Skeletal muscle cell (primary cell): ENCODE measurements around the gene DUSP22.

Source experiments
- DNase-seq: peaks from one replicate; pipeline ENCODE4 v3.0.0-alpha.2; 2010; ENCODE audit warnings: low read depth
- H3K4me3 ChIP-seq: 2 replicates; pipeline ENCODE4 v1.5.1; 2011; ENCODE audit warnings: low read depth, mild to moderate bottlenecking, control low read depth, low read length, moderate library complexity

DUSP22 gene

DNA sequence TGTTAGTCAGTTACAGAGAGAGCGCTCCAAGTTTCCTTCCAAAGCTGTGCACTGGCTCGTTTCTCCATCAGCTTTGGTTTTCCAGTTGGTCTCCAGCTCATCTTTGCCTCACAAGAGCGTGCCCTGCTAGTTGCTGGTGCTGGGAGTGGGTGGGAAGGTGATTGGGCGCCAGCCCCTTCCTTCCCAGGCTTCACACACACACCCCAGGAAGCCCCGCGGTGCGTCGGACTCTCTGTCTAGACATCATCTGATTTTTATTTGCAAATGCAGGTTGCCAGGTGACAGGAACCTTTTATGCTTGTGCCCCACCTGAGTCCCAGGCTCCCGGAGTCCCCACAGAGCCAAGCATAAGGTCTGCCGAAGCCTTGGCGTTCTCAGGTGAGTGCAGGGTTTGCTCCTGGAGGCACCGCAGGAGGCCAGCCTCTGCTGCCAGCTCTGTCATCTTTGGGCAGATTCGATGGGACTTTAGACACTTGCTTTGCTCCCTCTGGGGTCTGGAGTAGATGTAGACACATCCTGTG, 106.3 kb downstream of the DUSP22 start:
- DNase-seq = no peak
- H3K4me3 ChIP-seq = no peak overlapping the region

DNA sequence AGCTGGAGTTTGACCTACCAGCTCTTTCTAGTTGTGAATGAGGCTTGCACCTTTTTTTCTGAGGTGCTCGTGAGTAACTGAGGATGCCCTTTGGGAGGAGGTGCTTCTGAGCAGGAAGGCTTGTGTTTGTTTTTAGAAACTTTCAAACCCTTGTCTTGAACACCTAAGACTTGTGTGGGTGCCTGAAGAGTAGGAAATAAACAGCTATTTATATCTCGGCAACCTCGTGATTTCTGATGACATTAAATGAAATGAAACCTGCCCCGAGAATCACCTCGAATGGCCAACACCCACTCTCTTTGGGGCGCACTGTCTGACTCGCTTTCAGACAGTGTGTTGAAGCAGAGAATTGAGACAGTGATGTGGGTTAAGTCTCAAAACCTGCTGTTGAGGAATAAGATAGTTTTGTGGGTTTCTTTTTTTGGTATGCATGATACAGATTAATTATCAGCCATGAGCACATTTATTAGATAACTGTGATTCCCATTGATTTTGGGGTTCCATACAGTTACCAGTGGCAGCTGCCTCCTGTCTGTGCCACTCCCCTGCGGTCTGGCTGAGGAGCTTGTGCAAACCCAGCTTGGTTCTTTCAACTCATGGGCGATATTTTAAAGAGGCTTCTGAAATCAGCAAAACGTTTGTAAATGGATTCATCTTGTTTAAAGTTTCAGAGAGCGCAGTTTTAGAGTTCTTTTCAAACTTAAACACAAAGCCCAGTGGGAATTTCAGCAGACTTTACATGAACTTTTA, 107.7 kb downstream of the DUSP22 start:
- H3K4me3 ChIP-seq = no peak overlapping the region
- DNase-seq = no peak

DNA sequence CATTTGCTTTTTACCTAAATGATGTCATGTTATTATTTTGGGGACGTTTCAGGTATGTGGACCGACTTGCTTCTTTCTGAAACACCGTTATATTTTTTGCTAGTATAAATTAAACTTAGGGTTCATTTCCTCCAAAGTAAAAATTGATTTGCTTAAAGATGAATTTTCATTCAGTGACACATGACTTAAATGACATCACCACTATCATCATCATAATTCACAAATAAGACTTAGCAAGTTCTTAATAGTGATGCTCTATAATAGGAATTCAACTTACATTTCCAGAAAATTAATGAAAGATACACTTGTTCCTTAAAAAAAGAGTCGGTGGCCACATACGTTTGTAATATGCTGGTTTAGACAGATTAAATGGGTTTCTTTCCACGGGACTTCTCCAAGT, 108.5 kb downstream of the DUSP22 start:
- DNase-seq = no peak

More for the DNA sequence above, 108.5 kb downstream of the DUSP22 start:
- no peak overlapping the region for H3K4me3 ChIP-seq
